Ishikawa (cell line): ENCODE results near the gene RALGPS1.

Experiments
- CEBPB ChIP-seq: IDR thresholded peaks from 2 replicates; pipeline ENCODE4 v1.6.1; 2012
- EP300 ChIP-seq: IDR thresholded peaks from 2 replicates; pipeline ENCODE4 v1.6.1; 2012; ENCODE audit warnings: borderline replicate concordance
- NFIC ChIP-seq: IDR thresholded peaks from 2 replicates; pipeline ENCODE4 v1.6.1; 2012
- YY1 ChIP-seq: IDR thresholded peaks from 2 replicates; pipeline ENCODE4 v1.6.1; 2012; ENCODE audit warnings: low read depth
- TF ChIP-seq, protein P1 (sequence below): IDR thresholded peaks from 2 replicates; pipeline ENCODE4 v1.6.1; 2012; ENCODE audit warnings: low read depth, mild to moderate bottlenecking

DNA sequence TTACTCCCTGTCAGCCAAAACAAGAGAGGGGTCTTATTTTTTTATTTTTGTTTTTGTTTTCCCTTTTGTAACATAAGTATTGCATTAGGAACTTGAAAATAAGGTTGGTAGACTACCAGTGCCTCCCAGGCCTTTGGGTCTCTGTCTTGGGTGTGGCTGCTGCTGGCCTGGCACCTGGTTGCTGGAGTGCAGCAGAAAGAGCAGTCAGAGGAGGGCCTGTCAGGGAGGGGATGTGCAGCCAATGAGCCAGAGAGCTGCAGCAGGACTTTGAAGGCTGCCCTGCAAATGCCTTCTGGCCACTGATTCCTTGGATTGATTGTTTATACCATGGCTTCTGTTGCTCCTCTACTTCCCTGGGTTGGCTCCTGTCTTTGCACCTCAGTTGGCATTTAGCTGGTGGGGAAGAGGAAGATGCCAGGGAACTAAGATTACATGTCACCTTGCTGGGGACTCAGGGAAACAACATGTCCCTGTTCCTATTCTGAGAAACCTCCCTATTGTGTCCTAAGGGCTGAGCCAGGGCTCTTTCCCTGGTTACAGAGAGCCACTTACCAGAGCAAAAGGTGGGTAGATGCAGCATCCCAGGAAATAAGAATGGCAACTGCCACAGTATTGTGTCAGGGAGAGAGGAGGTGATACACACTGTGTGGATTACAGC is 141.3 kb downstream of the RALGPS1 start:
- TF ChIP-seq EP300 (no peak), CEBPB (no peak), YY1 (no peak), NFIC (no peak)
- TF ChIP-seq, protein P1, sequence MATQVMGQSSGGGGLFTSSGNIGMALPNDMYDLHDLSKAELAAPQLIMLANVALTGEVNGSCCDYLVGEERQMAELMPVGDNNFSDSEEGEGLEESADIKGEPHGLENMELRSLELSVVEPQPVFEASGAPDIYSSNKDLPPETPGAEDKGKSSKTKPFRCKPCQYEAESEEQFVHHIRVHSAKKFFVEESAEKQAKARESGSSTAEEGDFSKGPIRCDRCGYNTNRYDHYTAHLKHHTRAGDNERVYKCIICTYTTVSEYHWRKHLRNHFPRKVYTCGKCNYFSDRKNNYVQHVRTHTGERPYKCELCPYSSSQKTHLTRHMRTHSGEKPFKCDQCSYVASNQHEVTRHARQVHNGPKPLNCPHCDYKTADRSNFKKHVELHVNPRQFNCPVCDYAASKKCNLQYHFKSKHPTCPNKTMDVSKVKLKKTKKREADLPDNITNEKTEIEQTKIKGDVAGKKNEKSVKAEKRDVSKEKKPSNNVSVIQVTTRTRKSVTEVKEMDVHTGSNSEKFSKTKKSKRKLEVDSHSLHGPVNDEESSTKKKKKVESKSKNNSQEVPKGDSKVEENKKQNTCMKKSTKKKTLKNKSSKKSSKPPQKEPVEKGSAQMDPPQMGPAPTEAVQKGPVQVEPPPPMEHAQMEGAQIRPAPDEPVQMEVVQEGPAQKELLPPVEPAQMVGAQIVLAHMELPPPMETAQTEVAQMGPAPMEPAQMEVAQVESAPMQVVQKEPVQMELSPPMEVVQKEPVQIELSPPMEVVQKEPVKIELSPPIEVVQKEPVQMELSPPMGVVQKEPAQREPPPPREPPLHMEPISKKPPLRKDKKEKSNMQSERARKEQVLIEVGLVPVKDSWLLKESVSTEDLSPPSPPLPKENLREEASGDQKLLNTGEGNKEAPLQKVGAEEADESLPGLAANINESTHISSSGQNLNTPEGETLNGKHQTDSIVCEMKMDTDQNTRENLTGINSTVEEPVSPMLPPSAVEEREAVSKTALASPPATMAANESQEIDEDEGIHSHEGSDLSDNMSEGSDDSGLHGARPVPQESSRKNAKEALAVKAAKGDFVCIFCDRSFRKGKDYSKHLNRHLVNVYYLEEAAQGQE, result no peak
